Measurements from ENCODE around the gene RPS6KL1.
A peak's percentile ranks its signal among the peaks of the same experiment; 100 is the strongest.

The RPS6KL1 gene

GRCh38 chr14:74865156-74865555 lies 57.9 kb downstream of the RPS6KL1 start:
- H3K4me3 ChIP-seq (ENCODE audit: low read depth, low read length), result no peak overlapping the region
- DNase-seq (ENCODE audit: low read depth), result no peak
- no peak for TF ChIP-seq CTCF (conservative IDR thresholded peaks at IDR 0.05; ENCODE audit: low read depth, low read length)

- DNase-seq (ENCODE audit: low read depth), result no peak
- H3K4me3 ChIP-seq (ENCODE audit: low read depth, low read length), result no peak overlapping the region
- no peak for TF ChIP-seq CTCF (conservative IDR thresholded peaks at IDR 0.05; ENCODE audit: low read depth, low read length)
Measured at GRCh38 chr14:74864198-74864597, 58.9 kb downstream of the RPS6KL1 start.

GRCh38 chr14:74863274-74863673 lies 59.8 kb downstream of the RPS6KL1 start:
- DNase-seq (ENCODE audit: low read depth), result no peak
- no peak overlapping the region for H3K4me3 ChIP-seq (ENCODE audit: low read depth, low read length)
- no peak for TF ChIP-seq CTCF (conservative IDR thresholded peaks at IDR 0.05; ENCODE audit: low read depth, low read length)

GRCh38 chr14:74861734-74862090 lies 61.3 kb downstream of the RPS6KL1 start:
- H3K4me3 ChIP-seq (ENCODE audit: low read depth, low read length), result no peak overlapping the region
- no peak for TF ChIP-seq CTCF (conservative IDR thresholded peaks at IDR 0.05; ENCODE audit: low read depth, low read length)
- DNase-seq (ENCODE audit: low read depth), result no peak

- peak; percentile 90 for TF ChIP-seq CTCF (conservative IDR thresholded peaks at IDR 0.05; ENCODE audit: low read depth, low read length)
- H3K4me3 ChIP-seq (ENCODE audit: low read depth, low read length), result no peak overlapping the region
- DNase-seq (ENCODE audit: low read depth), result peak; percentile 90
Measured at GRCh38 chr14:74860899-74861733, 61.9 kb downstream of the RPS6KL1 start.

- TF ChIP-seq CTCF (conservative IDR thresholded peaks at IDR 0.05; ENCODE audit: low read depth, low read length), result no peak
- H3K4me3 ChIP-seq (ENCODE audit: low read depth, low read length), result no peak overlapping the region
- peak; percentile 28 for DNase-seq (ENCODE audit: low read depth)
Measured at GRCh38 chr14:74859757-74860552, 63.1 kb downstream of the RPS6KL1 start.
